Central memory CD8-positive, alpha-beta T cell (primary cell): ENCODE measurements around the gene C17orf67.

Source experiments
- ATAC-seq: fragments of 150-1000 bp; cut with Tn5 transposase; replicated peaks from 2 replicates; pipeline ENCODE4 v1.10.0; 2022; ENCODE audit warnings: mild to moderate bottlenecking, moderate FRiP score, moderate number of reproducible peaks; ENCODE audit not compliant: poor library complexity, severe bottlenecking; ENCODE audit errors: extremely low read depth
- DNase-seq, 2 donors: peaks; one replicate each; pipeline ENCODE4 v3.0.0; 2021; ENCODE audit warnings: low spot score in 2 of 2
- H3K27ac Mint-ChIP-seq: one replicate; pipeline ENCODE4 v1.8.0; 2022; ENCODE audit warnings: low read depth, mild to moderate bottlenecking, moderate library complexity, mixed read lengths
- H3K27me3 Mint-ChIP-seq: one replicate; pipeline ENCODE4 v1.8.0; 2022; ENCODE audit warnings: mixed read lengths
- H3K36me3 Mint-ChIP-seq: one replicate; pipeline ENCODE4 v1.8.0; 2022; ENCODE audit warnings: mild to moderate bottlenecking, moderate library complexity, mixed read lengths; ENCODE audit not compliant: insufficient read depth
- H3K4me1 Mint-ChIP-seq: one replicate; pipeline ENCODE4 v1.8.0; 2022; ENCODE audit warnings: mixed read lengths
- H3K4me3 Mint-ChIP-seq: one replicate; pipeline ENCODE4 v1.8.0; 2022; ENCODE audit warnings: mild to moderate bottlenecking, moderate library complexity, mixed read lengths
- H3K9me3 Mint-ChIP-seq: one replicate; pipeline ENCODE4 v1.8.0; 2022; ENCODE audit warnings: mixed read lengths

C17orf67 gene

GRCh38 chr17:56830726-56831368, 2.9 kb downstream of the C17orf67 start:
- peaks cover 30% of the 10 kb centered on the region for H3K4me1 Mint-ChIP-seq
- no peaks in the 10 kb centered on the region for H3K9me3 Mint-ChIP-seq
- no peaks in the 10 kb centered on the region for H3K27me3 Mint-ChIP-seq
- DNase-seq, result no peak
- no peak for ATAC-seq
- no peak overlapping the region for H3K27ac Mint-ChIP-seq
- H3K4me3 Mint-ChIP-seq, result no peak overlapping the region
- H3K36me3 Mint-ChIP-seq, result peaks cover 7% of the 10 kb centered on the region

DNA sequence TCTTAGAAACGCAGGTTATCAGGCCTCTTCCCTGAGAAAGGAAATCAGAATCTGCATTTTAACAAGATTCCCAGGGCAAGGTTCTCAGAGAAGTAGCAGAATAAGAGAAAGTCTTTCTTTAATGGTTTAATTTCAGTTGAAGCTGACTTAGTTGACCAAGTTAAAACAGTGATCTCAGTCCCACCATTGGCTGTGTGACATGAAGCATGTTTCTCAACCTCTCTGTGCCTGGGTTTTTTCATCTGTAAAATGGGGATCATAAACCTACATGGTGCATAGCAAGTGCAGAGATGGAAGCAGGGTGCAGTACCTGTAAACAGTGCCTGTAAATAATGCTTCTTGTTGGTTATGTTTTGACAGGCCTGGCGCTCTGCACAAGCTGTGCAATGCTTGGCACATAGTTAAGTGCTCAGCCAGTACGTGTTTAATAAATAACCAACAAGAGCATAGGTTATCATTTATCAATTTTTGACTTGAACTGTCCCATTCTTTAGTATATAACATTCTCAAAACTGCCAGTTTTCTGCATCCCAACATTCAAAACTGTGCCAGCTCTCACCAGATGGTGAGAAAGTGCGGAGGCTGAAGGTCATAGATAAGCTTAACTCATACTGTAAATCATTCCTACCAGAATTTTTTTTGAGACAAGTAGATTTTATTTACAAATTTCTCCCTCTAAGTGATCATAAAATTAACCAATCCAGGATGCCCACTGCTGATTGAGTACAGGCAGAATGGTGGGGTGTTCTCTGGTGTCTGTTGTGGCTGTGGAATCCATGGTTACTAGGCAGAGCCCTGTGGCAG, 6.9 kb downstream of the C17orf67 start:
- no peaks in the 10 kb centered on the region for H3K27me3 Mint-ChIP-seq
- H3K4me1 Mint-ChIP-seq, result peaks cover 12% of the 10 kb centered on the region
- H3K9me3 Mint-ChIP-seq, result no peaks in the 10 kb centered on the region
- ATAC-seq (no peak), DNase-seq (no peak)
- H3K36me3 Mint-ChIP-seq, result peaks cover 2% of the 10 kb centered on the region
- H3K27ac Mint-ChIP-seq, result no peak overlapping the region
- H3K4me3 Mint-ChIP-seq, result no peak overlapping the region

DNA sequence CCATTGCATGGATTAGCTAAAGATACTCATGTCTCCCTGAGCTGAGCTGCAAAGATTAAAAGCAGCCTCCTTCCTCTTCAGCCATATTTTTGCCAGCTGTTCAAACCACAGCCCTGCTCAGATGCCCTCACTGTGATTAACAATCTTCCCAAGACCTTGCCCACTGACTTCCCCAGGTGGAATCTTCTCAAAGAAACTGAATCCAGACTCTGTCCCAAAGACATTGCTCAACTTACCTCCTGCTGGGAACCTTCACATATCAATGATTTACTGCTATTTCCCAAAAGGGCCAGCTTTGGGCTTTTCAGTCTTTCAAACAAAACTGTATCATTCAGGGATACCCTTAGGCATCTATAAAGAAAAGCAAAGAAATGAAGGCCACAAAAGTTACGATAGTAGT, 9.2 kb downstream of the C17orf67 start:
- no peaks in the 10 kb centered on the region for H3K27me3 Mint-ChIP-seq
- ATAC-seq (no peak), DNase-seq (no peak)
- H3K36me3 Mint-ChIP-seq, result peaks cover 3% of the 10 kb centered on the region
- H3K27ac Mint-ChIP-seq, result no peak overlapping the region
- H3K4me3 Mint-ChIP-seq, result no peak overlapping the region
- no peaks in the 10 kb centered on the region for H3K9me3 Mint-ChIP-seq
- no peaks in the 10 kb centered on the region for H3K4me1 Mint-ChIP-seq

DNA sequence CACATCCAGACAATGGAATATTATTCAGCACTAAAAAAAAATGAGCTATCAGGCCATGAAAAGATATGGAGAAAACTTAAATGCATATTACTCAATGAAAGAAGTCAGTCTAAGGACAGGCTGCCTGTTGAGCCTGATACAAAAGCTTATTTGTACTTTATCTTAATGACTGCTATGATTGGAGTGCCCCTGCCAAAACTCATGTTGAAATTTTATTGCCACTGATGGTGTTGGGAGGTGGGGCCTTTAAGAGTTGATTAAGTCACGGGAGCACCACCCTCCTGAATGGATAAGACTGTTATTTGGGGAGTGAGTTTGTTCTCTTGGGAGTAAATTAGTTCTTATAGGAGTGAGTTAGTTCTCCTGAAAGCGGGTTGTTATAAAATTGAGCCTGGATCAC, 9.9 kb downstream of the C17orf67 start:
- Mint-ChIP-seq H3K4me3 (no peak overlapping the region), H3K36me3 (peaks cover 1% of the 10 kb centered on the region), H3K9me3 (no peaks in the 10 kb centered on the region), H3K4me1 (no peaks in the 10 kb centered on the region), H3K27ac (no peak overlapping the region), H3K27me3 (no peaks in the 10 kb centered on the region)
- ATAC-seq (no peak), DNase-seq (no peak)

GRCh38 chr17:56822725-56823124, 11.0 kb downstream of the C17orf67 start:
- Mint-ChIP-seq H3K27me3 (no peaks in the 10 kb centered on the region), H3K9me3 (no peaks in the 10 kb centered on the region), H3K4me1 (no peaks in the 10 kb centered on the region), H3K36me3 (peaks cover 1% of the 10 kb centered on the region), H3K4me3 (no peak overlapping the region), H3K27ac (no peak overlapping the region)
- ATAC-seq (no peak), DNase-seq (no peak)

- H3K9me3 Mint-ChIP-seq, result no peaks in the 10 kb centered on the region
- no peaks in the 10 kb centered on the region for H3K27me3 Mint-ChIP-seq
- no peak overlapping the region for H3K27ac Mint-ChIP-seq
These were observed 11.7 kb downstream of the C17orf67 start for GRCh38 chr17:56821847-56822534.

GRCh38 chr17:56820207-56820606, 13.5 kb downstream of the C17orf67 start:
- H3K27me3 Mint-ChIP-seq, result no peaks in the 10 kb centered on the region
- no peaks in the 10 kb centered on the region for H3K4me1 Mint-ChIP-seq
- H3K36me3 Mint-ChIP-seq, result peaks cover 1% of the 10 kb centered on the region
- no peak overlapping the region for H3K27ac Mint-ChIP-seq
- DNase-seq (no peak), ATAC-seq (no peak)
- H3K9me3 Mint-ChIP-seq, result no peaks in the 10 kb centered on the region
- no peak overlapping the region for H3K4me3 Mint-ChIP-seq

More at GRCh38 chr17:56821847-56822534, 11.7 kb downstream of the C17orf67 start:
- DNase-seq (no peak), ATAC-seq (no peak)
- Mint-ChIP-seq H3K36me3 (peaks cover 1% of the 10 kb centered on the region), H3K4me1 (no peaks in the 10 kb centered on the region), H3K4me3 (no peak overlapping the region)

GRCh38 chr17:56819431-56820145, 14.1 kb downstream of the C17orf67 start:
- ATAC-seq, result peak; percentile 62
- peak; percentile 51 to 63 for DNase-seq
- H3K9me3 Mint-ChIP-seq, result no peaks in the 10 kb centered on the region
- peaks cover 1% of the 10 kb centered on the region for H3K36me3 Mint-ChIP-seq
- no peaks in the 10 kb centered on the region for H3K4me1 Mint-ChIP-seq
- no peaks in the 10 kb centered on the region for H3K27me3 Mint-ChIP-seq
- H3K4me3 Mint-ChIP-seq, result no peak overlapping the region
- H3K27ac Mint-ChIP-seq, result no peak overlapping the region

DNA sequence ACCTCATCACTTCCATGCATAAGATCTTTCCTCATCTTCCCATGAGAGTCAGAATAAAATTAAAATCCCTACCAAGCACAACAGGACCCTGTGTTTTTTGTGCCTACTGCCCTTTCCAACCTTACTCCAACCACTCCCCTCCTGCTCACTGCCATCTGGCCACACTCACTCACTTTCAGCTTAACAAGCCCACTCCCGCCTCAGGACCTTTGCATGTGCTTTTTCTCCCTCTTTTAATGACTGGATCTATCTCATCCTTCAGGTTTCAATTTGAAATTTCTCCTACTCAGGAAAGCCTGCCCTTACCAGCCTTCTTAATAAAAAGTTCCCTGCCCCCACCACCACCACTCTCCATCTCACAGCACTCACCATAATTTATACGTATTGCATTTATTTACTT, 14.7 kb downstream of the C17orf67 start:
- no peaks in the 10 kb centered on the region for H3K9me3 Mint-ChIP-seq
- H3K27ac Mint-ChIP-seq, result no peak overlapping the region
- DNase-seq (no peak), ATAC-seq (no peak)
- no peaks in the 10 kb centered on the region for H3K27me3 Mint-ChIP-seq
- no peak overlapping the region for H3K4me3 Mint-ChIP-seq
- H3K36me3 Mint-ChIP-seq, result peaks cover 1% of the 10 kb centered on the region
- no peaks in the 10 kb centered on the region for H3K4me1 Mint-ChIP-seq

GRCh38 chr17:56817066-56817465, 16.7 kb downstream of the C17orf67 start:
- Mint-ChIP-seq H3K9me3 (no peaks in the 10 kb centered on the region), H3K4me1 (no peaks in the 10 kb centered on the region), H3K27ac (no peak overlapping the region), H3K36me3 (peaks cover 1% of the 10 kb centered on the region), H3K27me3 (no peaks in the 10 kb centered on the region), H3K4me3 (no peak overlapping the region)
- no peak for DNase-seq
- ATAC-seq, result no peak

DNA sequence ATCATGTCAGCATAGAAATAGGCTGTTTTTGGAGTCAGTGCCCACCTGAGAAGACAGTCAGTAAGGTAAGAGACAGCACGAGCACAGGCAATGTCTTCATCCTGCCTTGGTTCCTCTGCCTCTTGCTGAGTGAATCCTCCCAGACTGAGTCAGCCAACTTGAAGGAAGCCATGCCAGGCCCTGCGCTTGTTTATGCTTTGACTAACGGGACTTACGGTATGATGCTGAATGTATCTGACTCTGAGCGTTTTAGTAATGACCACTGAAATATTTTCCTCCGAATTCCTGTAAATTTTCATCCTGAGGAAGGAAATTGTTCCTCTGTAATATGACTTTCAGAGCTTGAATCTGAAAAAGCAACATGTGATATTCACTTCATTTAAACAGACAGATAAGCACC, 18.0 kb downstream of the C17orf67 start:
- no peak overlapping the region for H3K4me3 Mint-ChIP-seq
- no peaks in the 10 kb centered on the region for H3K4me1 Mint-ChIP-seq
- H3K36me3 Mint-ChIP-seq, result peaks cover 1% of the 10 kb centered on the region
- no peaks in the 10 kb centered on the region for H3K27me3 Mint-ChIP-seq
- ATAC-seq (no peak), DNase-seq (no peak)
- H3K9me3 Mint-ChIP-seq, result no peaks in the 10 kb centered on the region
- H3K27ac Mint-ChIP-seq, result no peak overlapping the region

DNA sequence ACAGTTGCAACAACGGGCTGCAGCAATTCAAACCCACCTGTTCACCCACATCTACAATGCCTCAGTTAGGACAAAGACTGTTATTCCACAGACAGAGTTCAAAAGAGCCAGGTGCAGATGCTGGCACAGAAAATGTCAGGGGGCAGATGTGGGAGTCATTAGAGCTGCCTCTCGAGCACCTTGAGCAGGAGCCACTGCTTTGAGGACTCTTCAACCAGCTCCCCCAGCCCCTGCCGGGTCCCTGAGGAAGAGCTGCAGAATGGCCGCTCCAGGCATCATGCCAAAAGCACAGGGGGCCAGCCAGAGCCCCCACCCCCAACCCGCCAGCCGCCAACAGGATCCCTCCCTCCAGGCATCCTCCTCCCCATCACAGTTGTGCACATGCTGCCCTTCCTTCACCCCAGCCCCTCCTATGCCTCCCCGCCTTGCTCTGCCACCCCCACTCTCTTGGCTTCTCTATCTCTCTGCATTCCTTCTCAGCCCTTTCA, 20.8 kb downstream of the C17orf67 start:
- no peaks in the 10 kb centered on the region for H3K4me1 Mint-ChIP-seq
- H3K27me3 Mint-ChIP-seq, result no peaks in the 10 kb centered on the region
- no peak for ATAC-seq
- no peaks in the 10 kb centered on the region for H3K36me3 Mint-ChIP-seq
- no peaks in the 10 kb centered on the region for H3K9me3 Mint-ChIP-seq
- DNase-seq, result no peak
- no peak overlapping the region for H3K27ac Mint-ChIP-seq
- no peak overlapping the region for H3K4me3 Mint-ChIP-seq
